Inflammatory macrophage (primary cell): Measurements from ENCODE around the gene NEK5.
A peak's percentile ranks its signal among the peaks of the same experiment; 100 is the strongest.
"Not testable (repeated sequence)": the region's sequence is repeated elsewhere in the genome, so short reads cannot be mapped to it uniquely, and the experiment has no call there.

ENCODE experiments used
- DNase-seq, 2 donors: peaks; one replicate each; pipeline ENCODE4 v3.0.0-alpha.2; 2020 to 2022

Gene NEK5

GRCh38 chr13:52136763-52137162, 7.9 kb upstream of the NEK5 start:
- DNase-seq, result no peak

GRCh38 chr13:52130641-52131040, 1.8 kb upstream of the NEK5 start:
- DNase-seq, result no peak

- peak; percentile 47 to 52 for DNase-seq
Observed at GRCh38 chr13:52127783-52128702, 830 bp downstream of the NEK5 start.

- DNase-seq, result no peak
Observed at GRCh38 chr13:52127378-52127777, 1.5 kb downstream of the NEK5 start.

GRCh38 chr13:52125547-52125946, 3.3 kb downstream of the NEK5 start:
- DNase-seq, result no peak

- DNase-seq, result no peak
Observed at GRCh38 chr13:52118595-52118994, 10.3 kb downstream of the NEK5 start.

GRCh38 chr13:52118095-52118494, 10.8 kb downstream of the NEK5 start:
- DNase-seq, result no peak

GRCh38 chr13:52112591-52112990, 16.3 kb downstream of the NEK5 start:
- no peak for DNase-seq

- no peak for DNase-seq
Observed at GRCh38 chr13:52109116-52109670, 19.7 kb downstream of the NEK5 start.

GRCh38 chr13:52105841-52106240, 23.0 kb downstream of the NEK5 start:
- no peak for DNase-seq

GRCh38 chr13:52104624-52105023, 24.2 kb downstream of the NEK5 start:
- DNase-seq, result peak in 1 of 2 donors; percentile 26

- no peak for DNase-seq
Observed at GRCh38 chr13:52103386-52103785, 25.5 kb downstream of the NEK5 start.

- not testable (repeated sequence) for DNase-seq
Observed at GRCh38 chr13:52102423-52102822, 26.4 kb downstream of the NEK5 start.

GRCh38 chr13:52097197-52097596, 31.7 kb downstream of the NEK5 start:
- no peak for DNase-seq

GRCh38 chr13:52096748-52097147, 32.1 kb downstream of the NEK5 start:
- DNase-seq, result no peak

GRCh38 chr13:52096062-52096461, 32.8 kb downstream of the NEK5 start:
- DNase-seq, result no peak

- no peak for DNase-seq
Observed at GRCh38 chr13:52092087-52092486, 36.8 kb downstream of the NEK5 start.

GRCh38 chr13:52091473-52091872, 37.4 kb downstream of the NEK5 start:
- DNase-seq, result no peak

- no peak for DNase-seq
Observed at GRCh38 chr13:52085421-52085820, 43.5 kb downstream of the NEK5 start.

GRCh38 chr13:52084981-52085380, 43.9 kb downstream of the NEK5 start:
- not testable (repeated sequence) for DNase-seq

- no peak for DNase-seq
Observed at GRCh38 chr13:52082601-52083000, 46.3 kb downstream of the NEK5 start.

GRCh38 chr13:52079891-52080290, 49.0 kb downstream of the NEK5 start:
- DNase-seq, result not testable (repeated sequence)

GRCh38 chr13:52070929-52071523, 57.8 kb downstream of the NEK5 start:
- peak in 1 of 2 donors; percentile 23 for DNase-seq

- DNase-seq, result no peak
Observed at GRCh38 chr13:52067237-52067636, 61.6 kb downstream of the NEK5 start.
